HepG2 (cell line): ENCODE data around the gene FGD3. TPM values are rescaled to one million over a fixed set of nuclear protein-coding genes. Genes with fewer than 3 reads are reported as not detected.

Experiments
- ARNTL ChIP-seq: sonication (generic); formaldehyde crosslinking; IDR thresholded peaks from 2 replicates; pipeline ENCODE4 v1.4.0; 2020; ENCODE audit warnings: mild to moderate bottlenecking, missing genetic modification reagents
- HMG20B ChIP-seq: conservative IDR thresholded peaks from 2 replicates; pipeline ENCODE4 v1.6.1; 2016; ENCODE audit warnings: missing genetic modification reagents, missing compliant biosample characterization
- HNRNPUL1 ChIP-seq: fragments of 200-400 bp; formaldehyde crosslinking; IDR thresholded peaks from 2 replicates; pipeline ENCODE4 v1.6.1; 2017; ENCODE audit warnings: low read depth, mild to moderate bottlenecking, low read length, moderate library complexity
- KDM6A ChIP-seq: IDR thresholded peaks from 2 replicates; pipeline ENCODE4 v1.6.1; 2016; ENCODE audit warnings: low read depth
- MYC ChIP-seq: sonication (generic); formaldehyde crosslinking; IDR thresholded peaks from 2 replicates; pipeline ENCODE4 v1.9.0; 2021; ENCODE audit warnings: missing genetic modification reagents, borderline replicate concordance
- NFE2L1 ChIP-seq: sonication (generic); formaldehyde crosslinking; IDR thresholded peaks from 2 replicates; pipeline ENCODE4 v1.4.0; 2020; ENCODE audit warnings: missing genetic modification reagents, mild to moderate bottlenecking, borderline replicate concordance
- NFYB ChIP-seq: sonication (generic); formaldehyde crosslinking; IDR thresholded peaks from 2 replicates; pipeline ENCODE4 v1.4.0; 2020; ENCODE audit warnings: missing genetic modification reagents
- SMARCC2 ChIP-seq: fragments of 450-650 bp; IDR thresholded peaks from 2 replicates; pipeline ENCODE4 v1.6.1; 2017; ENCODE audit warnings: antibody characterized with exemption, mild to moderate bottlenecking
- SP5 ChIP-seq: IDR thresholded peaks from 2 replicates; pipeline ENCODE4 v1.6.1; 2016; ENCODE audit warnings: low read depth, borderline replicate concordance
- ZNF17 ChIP-seq: sonication (generic); formaldehyde crosslinking; IDR thresholded peaks from 2 replicates; pipeline ENCODE4 v1.5.0; 2020; ENCODE audit warnings: mild to moderate bottlenecking, missing genetic modification reagents
- ZNF607 ChIP-seq: sonication (generic); formaldehyde crosslinking; IDR thresholded peaks from 2 replicates; pipeline ENCODE4 v1.5.1; 2020; ENCODE audit warnings: missing genetic modification reagents, mild to moderate bottlenecking, borderline replicate concordance
- polyA plus RNA-seq, 8 experiments: library from polyadenylated mRNA; depleted of rRNA in 3 of 8; stranded (reverse) in 7 of 8; unstranded in 1 of 8; fragments of >200 nt; fragmentation: Illumina TruSeq in 4 of 8; extraction: Trizol in 4 of 8; gene quantifications; 2 replicates each; pipeline versions ENCODE4 v1.2.1 to v1.2.3, GENCODE V29; 2011 to 2016; ENCODE audit warnings: low read depth in 4 of 8, missing spikeins in 1 of 8, mixed read lengths in 1 of 8; ENCODE audit not compliant: insufficient read depth in 1 of 8
- total RNA-seq, 5 experiments: library from RNA; depleted of rRNA; stranded (reverse); fragments of >200 nt; fragmentation: Illumina TruSeq; extraction: Trizol; gene quantifications; 2 replicates each; pipeline ENCODE4 v1.2.3, GENCODE V29; 2016; ENCODE audit warnings: low read depth in 1 of 5
- TF ChIP-seq, protein P1 (sequence below): sonication (generic); formaldehyde crosslinking; IDR thresholded peaks from 2 replicates; pipeline ENCODE4 v1.5.0; 2020; ENCODE audit warnings: missing genetic modification reagents, mild to moderate bottlenecking, borderline replicate concordance
- TF ChIP-seq, protein P2 (sequence below): IDR thresholded peaks from 2 replicates; pipeline ENCODE4 v1.6.1; 2018; ENCODE audit warnings: missing genetic modification reagents
- TF ChIP-seq, protein P3 (sequence below): sonication (generic); formaldehyde crosslinking; conservative IDR thresholded peaks from 2 replicates; pipeline ENCODE4 v1.8.1; 2023; ENCODE audit warnings: missing genetic modification reagents
- TF ChIP-seq, protein P4 (sequence below): sonication (generic); formaldehyde crosslinking; IDR thresholded peaks from 2 replicates; pipeline ENCODE4 v1.4.0; 2020; ENCODE audit warnings: missing genetic modification reagents, borderline replicate concordance
- TF ChIP-seq, protein P5 (sequence below): sonication (generic); formaldehyde crosslinking; IDR thresholded peaks from 2 replicates; pipeline ENCODE4 v1.5.1; 2020; ENCODE audit warnings: missing genetic modification reagents, mild to moderate bottlenecking, borderline replicate concordance
- TF ChIP-seq, protein P6 (sequence below): IDR thresholded peaks from 2 replicates; pipeline ENCODE4 v1.6.1; 2016; ENCODE audit warnings: mild to moderate bottlenecking

FGD3 gene
- total and polyA plus RNA-seq, 2 of the 13 experiments (the other 11 are each of a cell fraction or from before 2014, with no cell fraction given) = 0.53 to 1.1 TPM

DNA sequence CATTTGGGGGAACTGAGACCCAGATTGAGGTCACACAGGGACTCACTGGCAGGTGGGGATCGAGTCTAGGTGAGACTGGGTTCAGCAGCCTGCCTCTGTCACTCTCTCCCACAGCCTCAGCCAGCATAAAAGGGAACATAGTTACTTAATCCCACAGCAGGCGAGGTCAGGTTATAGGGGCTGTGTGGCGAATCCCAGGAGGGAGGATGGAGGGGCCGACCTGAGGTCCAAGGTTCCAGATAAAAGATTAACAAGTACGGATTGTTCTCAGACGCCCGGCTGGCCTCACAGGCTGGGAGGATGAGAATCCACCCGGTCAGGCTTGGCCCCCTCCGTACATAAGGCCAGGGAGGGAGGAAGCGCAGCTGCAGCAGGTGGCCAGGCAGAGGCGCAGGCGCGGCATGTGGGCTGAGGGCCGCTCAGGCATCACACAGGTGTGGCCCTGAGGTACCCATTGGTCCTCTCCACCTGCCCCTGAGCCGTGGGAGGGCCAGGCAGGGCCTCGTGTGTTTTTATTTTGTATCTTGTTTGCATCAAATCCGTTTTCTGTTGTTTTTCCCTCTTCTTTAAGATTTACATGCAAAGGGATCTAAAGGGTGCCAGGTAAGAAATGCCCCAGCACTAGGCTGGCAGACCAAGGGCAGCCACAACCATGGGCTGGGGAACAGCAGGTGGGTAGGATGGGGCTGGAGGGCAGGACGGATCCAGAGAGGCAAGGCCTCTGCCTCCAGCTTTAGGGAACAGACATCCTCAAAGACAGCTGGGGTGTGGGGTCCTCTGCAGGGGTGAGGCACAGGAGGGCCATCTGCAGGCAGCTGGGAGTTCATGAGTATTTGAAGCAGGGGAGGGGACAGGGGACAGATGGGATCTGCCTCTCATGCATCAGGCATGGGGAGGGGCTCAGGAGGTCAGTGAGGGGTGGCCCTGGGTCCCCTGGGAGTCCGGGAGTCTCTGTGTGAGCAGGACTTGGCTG is 114.8 kb downstream of the FGD3 start (continued):
- TF ChIP-seq, protein P1, sequence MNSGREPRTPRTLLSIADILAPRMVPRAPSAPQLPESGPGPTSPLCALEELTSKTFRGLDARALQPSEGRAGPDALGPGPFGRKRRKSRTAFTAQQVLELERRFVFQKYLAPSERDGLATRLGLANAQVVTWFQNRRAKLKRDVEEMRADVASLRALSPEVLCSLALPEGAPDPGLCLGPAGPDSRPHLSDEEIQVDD (CRISPR knock-in tag) = 0 out of 2 replicates have a peak, but pooled peaks have one; percentile 72
- TF ChIP-seq ZNF607 (CRISPR knock-in tag) (no peak), HNRNPUL1 (no peak), ZNF17 (CRISPR knock-in tag) (no peak), NFYB (no peak), MYC (peak; percentile 55; the same call in 1 of the 2 replicates), SP5 (CRISPR knock-in tag) (peak; percentile 58), ARNTL (CRISPR knock-in tag) (no peak), SMARCC2 (no peak), NFE2L1 (CRISPR knock-in tag) (no peak), KDM6A (CRISPR knock-in tag) (0 out of 2 replicates have a peak, but pooled peaks have one; percentile 48), HMG20B (CRISPR knock-in tag) (no peak)
- TF ChIP-seq, protein P2, sequence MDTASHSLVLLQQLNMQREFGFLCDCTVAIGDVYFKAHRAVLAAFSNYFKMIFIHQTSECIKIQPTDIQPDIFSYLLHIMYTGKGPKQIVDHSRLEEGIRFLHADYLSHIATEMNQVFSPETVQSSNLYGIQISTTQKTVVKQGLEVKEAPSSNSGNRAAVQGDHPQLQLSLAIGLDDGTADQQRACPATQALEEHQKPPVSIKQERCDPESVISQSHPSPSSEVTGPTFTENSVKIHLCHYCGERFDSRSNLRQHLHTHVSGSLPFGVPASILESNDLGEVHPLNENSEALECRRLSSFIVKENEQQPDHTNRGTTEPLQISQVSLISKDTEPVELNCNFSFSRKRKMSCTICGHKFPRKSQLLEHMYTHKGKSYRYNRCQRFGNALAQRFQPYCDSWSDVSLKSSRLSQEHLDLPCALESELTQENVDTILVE (CRISPR knock-in tag) = no peak
- TF ChIP-seq, protein P3, sequence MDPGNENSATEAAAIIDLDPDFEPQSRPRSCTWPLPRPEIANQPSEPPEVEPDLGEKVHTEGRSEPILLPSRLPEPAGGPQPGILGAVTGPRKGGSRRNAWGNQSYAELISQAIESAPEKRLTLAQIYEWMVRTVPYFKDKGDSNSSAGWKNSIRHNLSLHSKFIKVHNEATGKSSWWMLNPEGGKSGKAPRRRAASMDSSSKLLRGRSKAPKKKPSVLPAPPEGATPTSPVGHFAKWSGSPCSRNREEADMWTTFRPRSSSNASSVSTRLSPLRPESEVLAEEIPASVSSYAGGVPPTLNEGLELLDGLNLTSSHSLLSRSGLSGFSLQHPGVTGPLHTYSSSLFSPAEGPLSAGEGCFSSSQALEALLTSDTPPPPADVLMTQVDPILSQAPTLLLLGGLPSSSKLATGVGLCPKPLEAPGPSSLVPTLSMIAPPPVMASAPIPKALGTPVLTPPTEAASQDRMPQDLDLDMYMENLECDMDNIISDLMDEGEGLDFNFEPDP (CRISPR knock-in tag) = no peak
- TF ChIP-seq, protein P4, sequence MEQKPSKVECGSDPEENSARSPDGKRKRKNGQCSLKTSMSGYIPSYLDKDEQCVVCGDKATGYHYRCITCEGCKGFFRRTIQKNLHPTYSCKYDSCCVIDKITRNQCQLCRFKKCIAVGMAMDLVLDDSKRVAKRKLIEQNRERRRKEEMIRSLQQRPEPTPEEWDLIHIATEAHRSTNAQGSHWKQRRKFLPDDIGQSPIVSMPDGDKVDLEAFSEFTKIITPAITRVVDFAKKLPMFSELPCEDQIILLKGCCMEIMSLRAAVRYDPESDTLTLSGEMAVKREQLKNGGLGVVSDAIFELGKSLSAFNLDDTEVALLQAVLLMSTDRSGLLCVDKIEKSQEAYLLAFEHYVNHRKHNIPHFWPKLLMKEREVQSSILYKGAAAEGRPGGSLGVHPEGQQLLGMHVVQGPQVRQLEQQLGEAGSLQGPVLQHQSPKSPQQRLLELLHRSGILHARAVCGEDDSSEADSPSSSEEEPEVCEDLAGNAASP = peak; percentile 77; the same call in 1 of the 2 replicates
- TF ChIP-seq, protein P5, sequence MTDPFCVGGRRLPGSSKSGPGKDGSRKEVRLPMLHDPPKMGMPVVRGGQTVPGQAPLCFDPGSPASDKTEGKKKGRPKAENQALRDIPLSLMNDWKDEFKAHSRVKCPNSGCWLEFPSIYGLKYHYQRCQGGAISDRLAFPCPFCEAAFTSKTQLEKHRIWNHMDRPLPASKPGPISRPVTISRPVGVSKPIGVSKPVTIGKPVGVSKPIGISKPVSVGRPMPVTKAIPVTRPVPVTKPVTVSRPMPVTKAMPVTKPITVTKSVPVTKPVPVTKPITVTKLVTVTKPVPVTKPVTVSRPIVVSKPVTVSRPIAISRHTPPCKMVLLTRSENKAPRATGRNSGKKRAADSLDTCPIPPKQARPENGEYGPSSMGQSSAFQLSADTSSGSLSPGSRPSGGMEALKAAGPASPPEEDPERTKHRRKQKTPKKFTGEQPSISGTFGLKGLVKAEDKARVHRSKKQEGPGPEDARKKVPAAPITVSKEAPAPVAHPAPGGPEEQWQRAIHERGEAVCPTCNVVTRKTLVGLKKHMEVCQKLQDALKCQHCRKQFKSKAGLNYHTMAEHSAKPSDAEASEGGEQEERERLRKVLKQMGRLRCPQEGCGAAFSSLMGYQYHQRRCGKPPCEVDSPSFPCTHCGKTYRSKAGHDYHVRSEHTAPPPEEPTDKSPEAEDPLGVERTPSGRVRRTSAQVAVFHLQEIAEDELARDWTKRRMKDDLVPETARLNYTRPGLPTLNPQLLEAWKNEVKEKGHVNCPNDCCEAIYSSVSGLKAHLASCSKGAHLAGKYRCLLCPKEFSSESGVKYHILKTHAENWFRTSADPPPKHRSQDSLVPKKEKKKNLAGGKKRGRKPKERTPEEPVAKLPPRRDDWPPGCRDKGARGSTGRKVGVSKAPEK (CRISPR knock-in tag) = no peak
- TF ChIP-seq, protein P6, sequence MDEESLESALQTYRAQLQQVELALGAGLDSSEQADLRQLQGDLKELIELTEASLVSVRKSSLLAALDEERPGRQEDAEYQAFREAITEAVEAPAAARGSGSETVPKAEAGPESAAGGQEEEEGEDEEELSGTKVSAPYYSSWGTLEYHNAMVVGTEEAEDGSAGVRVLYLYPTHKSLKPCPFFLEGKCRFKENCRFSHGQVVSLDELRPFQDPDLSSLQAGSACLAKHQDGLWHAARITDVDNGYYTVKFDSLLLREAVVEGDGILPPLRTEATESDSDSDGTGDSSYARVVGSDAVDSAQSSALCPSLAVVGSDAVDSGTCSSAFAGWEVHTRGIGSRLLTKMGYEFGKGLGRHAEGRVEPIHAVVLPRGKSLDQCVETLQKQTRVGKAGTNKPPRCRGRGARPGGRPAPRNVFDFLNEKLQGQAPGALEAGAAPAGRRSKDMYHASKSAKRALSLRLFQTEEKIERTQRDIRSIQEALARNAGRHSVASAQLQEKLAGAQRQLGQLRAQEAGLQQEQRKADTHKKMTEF (CRISPR knock-in tag) = peak; percentile 54; the same call in 1 of the 2 replicates
